DMS 273 (cell line): ENCODE data around the gene GRIN2A.

Source experiments
- DNase-seq: peaks from one replicate; lab custom pipeline; 2025; ENCODE audit not compliant: unreplicated experiment; lab: John Stamatoyannopoulos, UW

The GRIN2A gene

DNA sequence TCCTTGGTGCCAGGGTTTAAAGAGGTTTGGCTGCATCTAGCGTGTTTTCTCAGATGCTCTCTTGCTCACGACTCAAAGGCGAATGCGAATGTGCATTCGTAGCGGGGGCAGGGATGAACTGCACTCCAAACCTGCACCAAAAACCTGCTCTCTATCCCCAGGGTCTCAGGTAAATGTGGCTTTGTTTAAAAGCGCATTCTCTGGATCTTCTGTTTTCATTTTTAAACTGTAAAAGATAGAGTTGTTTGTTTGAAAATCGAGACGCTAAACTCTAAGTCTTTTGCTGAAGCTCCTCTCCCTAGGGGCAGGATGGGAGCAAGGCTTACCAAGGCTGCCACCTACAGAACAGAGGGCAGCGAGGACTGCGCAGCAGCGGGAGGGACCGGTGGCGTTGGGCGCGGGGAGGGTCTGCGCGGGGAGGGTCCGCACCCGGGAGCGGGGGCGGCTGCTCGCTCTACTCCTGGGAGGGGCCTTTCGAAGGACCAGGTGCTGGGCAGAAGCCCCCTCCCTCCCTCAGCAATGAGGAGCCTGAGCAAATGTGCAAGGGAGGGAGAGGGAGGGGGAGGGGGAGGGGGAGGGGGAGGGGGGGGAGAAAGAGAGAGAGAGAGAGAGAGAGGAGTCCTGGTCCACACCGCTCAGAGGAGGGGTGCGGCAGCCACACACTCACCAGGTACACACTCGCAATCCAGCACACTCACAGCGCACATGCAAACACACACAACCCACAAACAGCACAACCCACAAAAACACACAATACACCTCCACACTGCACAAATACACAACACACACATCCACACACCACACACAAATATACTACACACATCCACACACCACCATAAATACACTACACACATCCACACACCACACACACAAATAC is 142.8 kb downstream of the GRIN2A start:
- peak; percentile 18 for DNase-seq

DNA sequence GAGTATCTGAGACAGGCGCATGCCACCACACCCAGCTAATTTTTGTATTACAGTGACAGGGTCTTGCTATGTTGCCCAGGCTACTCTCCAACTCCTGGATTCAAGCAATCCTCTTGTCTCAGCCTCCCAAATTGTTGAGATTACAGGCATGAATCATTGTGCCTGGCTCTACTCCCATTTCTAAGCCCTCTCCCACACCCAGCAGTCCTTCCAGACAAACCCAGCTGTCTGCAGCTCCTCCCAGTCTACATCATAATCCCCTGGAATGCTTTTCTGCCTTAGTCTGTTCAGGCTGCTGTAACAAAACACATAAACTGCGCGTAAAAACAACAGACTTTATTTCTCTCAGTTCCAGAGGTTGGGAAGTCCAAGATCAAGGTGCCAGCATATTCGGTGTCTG is 144.5 kb downstream of the GRIN2A start:
- DNase-seq, result no peak

DNA sequence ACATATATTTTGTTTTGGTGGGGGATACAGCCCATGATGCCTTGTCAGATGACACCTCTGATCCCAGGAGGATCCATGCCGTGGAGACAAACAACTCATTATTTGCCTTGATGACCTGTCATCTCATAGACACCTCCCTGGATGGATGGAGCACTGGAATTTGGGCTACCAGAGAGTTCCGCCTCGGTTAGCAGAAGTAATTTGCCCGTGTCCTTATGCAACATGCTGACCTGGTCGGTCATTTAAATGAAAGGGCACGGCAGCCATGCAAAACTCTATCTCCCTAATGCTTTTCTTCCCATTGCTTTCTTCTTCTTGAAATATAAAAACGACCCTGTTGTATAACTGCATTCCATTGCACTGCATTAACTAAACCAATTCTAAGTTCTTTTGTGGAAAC is 145.3 kb downstream of the GRIN2A start:
- DNase-seq, result no peak

DNA sequence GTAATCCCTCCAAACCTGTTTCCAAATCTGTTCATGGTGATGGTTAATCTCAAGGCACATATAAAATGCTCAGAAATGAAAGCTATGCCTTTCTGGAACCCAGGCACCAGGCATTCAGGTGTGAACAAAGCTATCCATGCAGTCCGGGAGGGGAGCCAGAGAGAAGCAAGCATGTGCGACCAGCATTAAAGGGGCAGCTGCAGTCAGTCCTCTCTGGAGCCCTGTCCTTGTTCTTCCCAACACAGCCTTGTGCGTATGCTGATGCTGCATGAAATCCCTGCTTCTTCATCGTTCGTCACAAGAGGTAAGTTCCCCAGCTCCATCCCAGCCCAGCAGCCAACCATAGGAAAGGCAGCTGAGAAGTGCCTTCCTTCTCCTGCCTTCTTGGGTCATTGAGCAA is 148.7 kb downstream of the GRIN2A start:
- no peak for DNase-seq

DNA sequence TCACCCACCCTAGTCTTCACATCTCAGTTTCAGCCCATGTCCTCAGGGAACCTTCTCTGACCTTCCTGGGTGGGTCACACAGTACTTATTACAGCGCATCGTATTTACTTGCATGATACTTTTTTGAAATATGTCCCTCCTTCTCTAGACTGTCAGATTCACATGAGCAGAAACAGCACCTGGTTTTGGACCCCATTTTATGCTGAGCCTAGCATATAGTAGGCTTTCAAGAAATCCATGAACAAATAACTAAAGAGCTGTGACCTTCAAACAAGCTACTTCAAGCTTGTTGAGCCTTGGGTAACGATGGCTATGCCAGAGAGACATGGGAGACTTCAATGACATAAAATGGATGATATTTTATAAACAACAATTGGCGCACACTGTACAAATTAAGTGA is 150.3 kb downstream of the GRIN2A start:
- DNase-seq, result no peak

DNA sequence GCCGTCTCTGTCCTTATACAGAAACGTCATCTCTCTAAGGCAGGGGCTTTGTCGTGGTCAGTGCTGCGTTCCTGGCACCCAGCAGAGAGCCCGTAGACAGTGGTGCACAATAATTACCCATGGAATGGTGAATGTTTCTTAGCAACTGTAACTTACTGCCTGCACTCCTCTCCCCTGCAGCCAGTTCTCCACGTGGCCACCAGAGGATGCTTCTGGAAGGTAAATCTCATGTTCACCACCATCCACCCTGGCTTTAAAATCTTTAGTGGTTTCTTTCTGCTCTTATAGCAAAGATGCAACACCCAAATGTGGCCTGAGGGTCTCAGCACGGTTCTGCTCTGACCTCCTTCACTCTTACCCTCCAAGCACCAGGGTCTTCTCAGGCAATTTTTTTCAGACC is 150.8 kb downstream of the GRIN2A start:
- DNase-seq, result no peak

DNA sequence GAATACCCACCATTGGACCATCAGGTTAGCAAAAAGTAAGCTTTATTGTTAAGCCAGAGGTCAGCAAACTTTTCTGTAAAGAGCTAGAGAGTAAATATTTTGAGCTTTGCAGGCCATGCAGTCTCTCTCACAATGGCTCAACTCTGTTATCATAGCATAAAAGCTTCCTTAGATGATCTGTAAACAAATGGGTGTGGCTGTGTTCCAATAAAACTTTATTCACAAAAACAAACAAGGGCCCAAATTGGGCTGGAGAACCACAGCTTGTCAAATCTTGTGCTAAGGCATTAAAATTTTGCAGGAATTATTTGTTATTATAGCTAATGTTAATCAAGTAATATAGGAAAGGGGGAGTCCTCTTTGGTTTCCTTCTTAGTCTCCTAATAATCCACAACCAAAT is 153.6 kb downstream of the GRIN2A start:
- DNase-seq, result no peak

DNA sequence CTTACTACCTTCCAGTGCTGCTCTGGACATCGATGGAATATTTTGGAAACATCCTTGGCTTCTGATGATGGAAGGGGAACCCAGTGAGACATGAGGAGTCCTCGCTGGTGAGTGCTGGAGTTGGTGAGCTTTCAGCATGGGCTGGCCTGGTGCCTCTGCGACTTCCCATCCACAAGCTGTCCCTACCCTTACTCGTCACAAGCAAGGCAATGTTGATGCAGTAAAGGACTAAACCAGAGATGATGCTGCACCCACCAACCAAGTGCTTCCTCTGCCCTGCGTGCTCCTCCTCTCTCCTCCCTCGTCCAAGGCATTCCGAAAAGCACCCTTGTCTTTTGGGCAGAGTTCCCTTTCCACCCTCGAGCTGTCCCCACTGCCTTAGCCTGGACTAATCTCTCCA is 154.7 kb downstream of the GRIN2A start:
- DNase-seq, result no peak

DNA sequence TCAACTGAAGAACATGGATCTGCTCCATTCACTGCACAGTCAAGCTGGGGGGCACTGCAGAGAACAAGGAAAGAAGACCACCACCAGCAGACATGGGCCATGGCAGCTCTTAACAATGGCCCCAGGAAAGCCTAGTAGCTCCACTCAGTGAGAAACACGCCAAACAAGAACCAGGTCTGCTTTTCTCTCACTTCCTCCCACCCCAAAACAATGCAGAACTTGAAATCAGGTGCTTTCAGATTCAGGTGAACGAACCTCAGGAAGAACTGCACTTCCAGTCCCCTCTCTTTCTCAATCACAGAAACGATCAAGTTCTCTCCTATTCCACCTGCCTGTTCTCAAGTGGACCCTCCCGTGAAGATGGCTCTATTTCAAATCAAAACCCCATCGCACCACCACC is 155.6 kb downstream of the GRIN2A start:
- DNase-seq, result no peak

DNA sequence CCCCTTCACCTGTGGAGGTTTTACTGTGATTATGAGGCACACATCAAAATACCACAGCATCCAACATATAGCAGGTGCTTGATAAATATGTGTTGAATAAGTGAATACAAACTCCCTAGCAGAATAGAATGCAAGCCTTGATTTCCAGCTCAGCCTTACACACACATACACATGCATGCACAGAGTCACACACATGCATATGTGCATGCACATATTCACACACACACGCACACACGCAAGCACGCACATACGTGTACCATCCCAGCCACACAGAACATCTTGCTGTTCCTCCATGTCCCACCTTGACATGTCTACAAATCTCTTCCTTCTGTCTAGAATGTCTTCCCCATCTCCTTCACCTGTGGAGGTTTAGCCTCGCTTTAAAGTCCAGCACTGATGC is 160.1 kb downstream of the GRIN2A start:
- DNase-seq, result no peak

DNA sequence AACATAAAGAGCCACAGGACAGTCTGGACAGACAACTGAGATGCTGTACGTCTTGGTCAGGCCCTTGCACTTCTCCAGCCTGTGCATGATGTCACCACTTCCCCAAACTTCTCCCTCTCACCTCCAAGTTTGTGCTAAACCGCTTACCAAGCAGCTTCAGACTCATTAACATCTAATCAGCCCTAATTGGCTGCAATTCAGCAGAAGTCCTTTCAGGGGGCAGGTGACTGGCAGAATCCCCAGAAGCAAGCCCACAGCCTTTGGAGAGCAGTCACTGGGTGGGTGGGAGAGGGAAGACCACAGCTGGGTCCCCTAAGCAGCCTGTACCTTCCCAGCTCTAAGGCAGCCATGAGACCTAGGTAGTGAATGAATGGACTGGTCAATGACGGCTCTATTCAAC is 161.4 kb downstream of the GRIN2A start:
- no peak for DNase-seq

DNA sequence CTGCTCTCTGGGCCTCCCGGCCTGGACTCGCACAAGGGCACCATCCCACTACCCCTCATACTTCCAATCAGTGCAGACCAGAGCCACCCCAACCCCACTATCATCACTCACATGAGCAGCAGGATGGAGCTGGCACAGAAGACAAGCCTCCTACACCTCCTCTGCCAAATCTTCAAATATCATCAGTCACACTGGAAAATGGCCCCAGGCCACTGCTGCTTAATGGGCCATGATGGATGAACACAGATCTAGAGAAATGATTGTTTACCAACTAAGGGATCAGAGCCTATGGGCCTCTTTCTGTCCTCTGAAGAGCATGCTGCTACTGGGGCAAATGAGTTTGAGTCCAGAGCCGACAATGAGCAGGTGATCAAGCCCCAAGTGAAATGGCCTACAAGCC is 165.5 kb downstream of the GRIN2A start:
- DNase-seq, result no peak

DNA sequence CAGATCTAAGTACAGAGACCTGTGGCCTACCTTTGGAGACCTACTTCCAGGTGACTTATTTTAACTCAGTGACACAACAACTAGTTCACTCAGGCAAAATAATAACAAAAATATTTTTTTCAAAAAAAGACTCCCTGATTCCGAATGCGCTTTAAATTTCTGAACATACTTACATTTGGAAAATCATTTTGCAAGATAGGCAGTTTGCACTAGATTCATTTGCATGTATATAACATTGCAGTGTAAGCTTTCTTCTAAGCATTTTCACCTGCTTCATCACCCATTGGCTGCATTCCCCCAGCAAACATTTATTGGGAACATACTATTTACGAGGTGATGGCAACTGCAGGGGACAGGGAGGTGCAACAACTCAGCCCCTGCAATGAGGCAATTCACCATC is 166.8 kb downstream of the GRIN2A start:
- DNase-seq, result no peak

DNA sequence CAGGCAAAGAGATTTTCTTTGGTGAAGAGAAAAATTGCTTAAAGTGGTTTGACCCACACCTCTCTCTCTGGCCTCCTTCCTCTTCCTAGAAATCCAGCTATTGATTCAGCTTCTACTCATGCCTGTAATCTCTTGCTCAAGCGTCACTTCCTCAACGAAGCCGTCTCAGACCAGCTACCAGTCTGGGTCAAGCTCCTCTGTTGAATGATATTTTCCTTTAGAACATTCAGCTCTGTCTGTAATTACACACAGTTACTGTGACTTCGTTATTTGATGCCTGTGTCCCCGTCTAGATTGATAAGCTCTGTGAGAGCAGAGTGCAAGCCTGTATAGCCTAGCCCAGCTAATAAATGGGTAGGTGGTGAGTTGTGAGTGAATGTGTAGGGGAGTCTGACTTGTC is 168.5 kb downstream of the GRIN2A start:
- DNase-seq, result no peak

DNA sequence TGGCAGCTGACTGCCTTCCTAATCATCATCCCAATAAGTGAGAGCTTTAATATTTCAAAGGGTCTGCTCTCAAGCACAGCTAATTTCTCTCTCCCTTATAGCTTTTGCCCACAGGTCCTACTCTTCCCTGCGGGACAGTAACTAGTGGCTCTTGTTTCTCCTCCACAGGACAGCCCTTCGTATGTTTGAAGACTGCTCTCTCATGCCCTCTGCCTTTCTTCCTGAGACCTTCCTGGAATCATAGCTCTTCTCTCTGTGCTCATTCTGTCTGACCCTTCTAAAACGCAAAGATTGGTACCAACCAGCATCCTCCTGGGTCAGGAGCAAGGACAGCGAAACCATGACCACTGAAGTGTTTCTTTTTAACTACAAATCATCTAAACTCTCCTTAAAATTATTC is 168.9 kb downstream of the GRIN2A start:
- no peak for DNase-seq

DNA sequence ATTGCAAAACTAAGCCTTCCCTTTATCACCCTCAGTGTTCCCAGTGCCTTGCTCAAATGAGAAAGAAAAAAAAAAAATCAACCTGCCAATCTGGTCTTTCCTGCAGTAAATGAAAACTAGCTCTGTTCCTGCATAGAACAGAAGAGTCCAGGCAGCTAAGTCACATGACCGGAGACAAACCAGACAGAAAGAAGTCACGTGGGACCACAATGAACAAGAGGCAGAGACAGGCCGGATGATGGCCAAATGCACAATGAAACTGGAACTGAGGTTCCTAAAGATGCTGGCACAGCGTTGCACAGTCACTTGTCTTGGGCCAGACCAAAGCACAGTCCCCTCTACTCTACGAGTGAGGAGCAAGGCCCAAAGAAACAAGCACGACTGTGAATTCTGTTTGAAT is 172.5 kb downstream of the GRIN2A start:
- DNase-seq, result no peak

DNA sequence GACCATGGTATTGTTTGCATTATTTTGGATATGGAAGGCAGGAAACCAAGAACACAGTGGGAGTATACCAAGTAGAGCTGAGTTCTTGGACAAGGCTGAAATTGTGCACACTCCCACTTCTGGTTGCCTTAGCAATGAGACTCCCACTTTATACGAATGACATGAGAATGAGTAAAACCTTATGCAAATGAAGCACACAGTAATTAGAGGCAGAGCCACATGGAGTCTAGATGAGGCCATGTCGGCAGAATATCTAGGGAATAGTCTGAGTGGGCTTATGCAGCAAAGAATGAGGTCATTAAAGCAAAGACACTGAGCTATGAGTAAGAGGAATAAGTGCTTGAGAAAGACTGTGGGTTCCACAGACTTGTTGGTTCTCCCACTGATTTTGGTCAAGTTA is 178.7 kb downstream of the GRIN2A start:
- DNase-seq, result no peak

DNA sequence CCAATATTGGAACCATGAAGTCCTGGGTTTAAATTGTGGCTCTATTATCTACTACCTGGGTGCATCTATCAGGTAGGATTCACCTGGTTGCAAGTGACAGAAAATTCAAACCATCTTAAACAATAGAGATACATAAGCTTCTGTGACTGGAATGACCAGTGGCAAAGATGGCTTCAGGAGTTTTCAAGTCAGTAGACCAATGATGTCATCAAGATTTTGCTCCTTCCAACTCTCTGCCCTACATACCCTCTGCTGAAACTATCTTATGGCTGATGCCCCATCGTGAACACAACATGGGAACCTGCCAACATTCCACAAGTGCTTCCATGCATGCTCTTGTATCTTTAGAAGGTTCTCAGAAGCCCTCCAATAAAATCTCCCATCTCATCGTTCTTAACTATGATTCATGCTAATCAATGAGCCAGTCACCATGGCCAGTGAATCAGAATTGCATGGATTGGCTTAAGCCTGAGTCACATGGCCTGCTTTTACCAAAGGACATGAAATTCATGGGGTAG is 180.9 kb downstream of the GRIN2A start:
- DNase-seq, result no peak

DNA sequence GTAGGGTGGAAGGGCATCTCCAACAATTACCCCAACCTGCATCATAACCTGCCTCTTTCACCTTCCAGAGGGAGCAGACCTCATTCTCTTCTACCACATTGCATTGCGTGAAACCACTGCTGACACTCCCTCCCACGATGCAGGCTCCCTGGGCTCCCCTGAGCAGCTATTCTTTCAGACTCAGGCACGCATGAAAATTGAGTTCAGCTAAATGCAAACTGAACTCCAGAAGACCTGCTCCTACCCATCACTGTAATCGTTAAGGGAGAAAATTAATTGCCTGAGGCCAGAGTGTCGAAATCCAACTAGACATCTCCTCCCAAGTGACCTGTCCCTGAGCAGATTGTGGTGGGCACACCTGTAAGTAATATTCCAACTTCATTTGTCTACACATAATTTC is 186.0 kb downstream of the GRIN2A start:
- DNase-seq, result no peak

DNA sequence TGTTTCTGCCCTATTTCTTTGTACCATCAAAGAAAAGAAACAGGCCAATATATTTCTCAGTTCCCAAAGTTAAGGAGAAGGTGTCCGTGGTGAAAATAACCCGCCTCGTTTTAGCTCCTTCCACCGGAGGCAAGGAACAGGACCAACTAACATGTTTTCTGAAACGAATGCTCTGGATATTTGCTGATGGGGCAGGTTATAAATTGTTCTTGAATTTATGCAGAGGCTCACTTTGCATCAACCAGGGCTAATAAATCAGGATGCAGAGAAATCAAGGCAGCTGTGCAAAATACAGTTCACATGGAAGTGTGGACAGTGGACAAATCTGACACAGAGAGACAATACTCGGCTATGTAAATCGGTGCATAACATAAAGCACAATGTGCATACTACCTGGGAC is 189.8 kb downstream of the GRIN2A start:
- DNase-seq, result no peak

DNA sequence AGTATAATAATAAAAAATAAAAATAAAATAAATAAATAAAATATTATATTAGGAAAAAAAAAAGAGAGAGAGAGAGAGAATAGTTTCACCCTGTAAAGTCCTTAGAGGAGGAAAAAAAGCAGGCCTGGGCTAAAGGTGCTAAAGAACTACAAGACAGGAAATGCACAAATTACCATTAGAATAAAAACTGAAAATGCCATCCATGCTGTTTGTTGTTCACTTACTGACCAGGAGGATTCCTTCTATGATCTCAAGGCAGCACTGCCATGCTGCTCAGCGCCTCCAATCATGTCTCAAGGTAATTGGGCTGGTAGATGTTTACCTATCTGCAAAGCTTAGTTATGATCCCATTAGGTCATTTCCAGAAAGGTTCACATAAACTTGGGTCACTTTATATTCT is 201.2 kb downstream of the GRIN2A start:
- no peak for DNase-seq

DNA sequence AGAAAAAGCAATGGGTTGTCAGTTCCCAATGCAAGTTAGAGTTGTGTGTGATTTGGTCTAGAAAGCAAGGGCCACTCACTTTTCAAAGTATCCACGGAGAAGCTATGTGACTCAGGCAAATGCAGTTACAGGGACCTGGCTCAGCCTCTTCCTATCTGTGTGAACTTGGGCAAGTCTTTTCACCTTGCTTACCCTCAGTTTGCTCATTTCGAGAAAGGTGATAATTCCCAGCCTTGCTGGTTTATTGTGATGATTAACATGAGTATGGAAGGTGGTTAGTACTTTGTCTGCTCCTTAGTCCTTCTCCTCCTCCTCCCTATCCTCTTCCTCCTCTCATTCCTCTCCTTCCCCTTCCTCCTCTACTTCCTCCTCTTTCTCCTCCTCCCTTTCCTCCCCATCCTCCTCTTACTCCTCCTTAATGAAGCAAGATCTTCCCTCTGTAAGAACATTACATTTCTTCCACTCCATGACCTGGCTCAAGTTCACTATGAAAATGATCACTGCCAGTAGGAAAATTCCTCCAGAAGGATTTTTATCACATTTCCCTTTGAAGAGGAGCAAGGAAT is 204.0 kb downstream of the GRIN2A start:
- no peak for DNase-seq
